NCI-H128 (cell line): ENCODE results near the gene ZDHHC1.

ENCODE experiments used
- DNase-seq: peaks from one replicate; lab custom pipeline; 2025; ENCODE audit not compliant: unreplicated experiment; lab: John Stamatoyannopoulos, UW

The ZDHHC1 gene, protein sequence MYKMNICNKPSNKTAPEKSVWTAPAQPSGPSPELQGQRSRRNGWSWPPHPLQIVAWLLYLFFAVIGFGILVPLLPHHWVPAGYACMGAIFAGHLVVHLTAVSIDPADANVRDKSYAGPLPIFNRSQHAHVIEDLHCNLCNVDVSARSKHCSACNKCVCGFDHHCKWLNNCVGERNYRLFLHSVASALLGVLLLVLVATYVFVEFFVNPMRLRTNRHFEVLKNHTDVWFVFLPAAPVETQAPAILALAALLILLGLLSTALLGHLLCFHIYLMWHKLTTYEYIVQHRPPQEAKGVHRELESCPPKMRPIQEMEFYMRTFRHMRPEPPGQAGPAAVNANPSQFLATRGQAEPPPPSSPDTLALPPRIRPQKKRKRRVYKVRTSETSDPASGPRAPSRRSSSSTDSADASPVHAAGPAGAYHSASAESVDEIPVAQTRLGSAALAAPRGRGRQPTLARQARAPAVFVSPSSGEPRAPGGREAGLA

GRCh38 chr16:67415872-67416793 is at the start of gene ZDHHC1:
Gene ZDHHC1 (minus strand): TSS chr16:67416477. CDS start chr16:67407775, 8,702 bp downstream.
- peak; percentile 29 for DNase-seq

DNA sequence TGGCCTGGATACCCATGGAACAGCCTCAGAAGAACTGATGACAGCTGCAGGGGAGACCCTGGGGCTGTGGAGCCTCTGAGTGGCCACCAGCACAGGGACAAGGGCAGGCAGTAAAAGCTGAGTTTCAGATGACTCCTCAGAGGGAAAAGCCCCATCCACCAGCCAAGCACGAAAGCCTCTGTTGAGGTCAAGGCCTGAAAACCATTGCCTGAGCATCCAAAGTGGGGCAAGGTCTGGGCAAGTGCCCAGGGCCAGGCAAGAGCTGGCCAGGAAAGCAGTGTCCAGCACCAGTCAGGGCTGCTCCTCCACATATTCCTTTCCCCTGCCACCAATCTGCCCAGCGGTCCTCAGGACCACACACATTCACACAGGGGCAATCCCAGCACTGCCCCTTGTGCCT is 48.3 kb upstream of the ZDHHC1 start:
- DNase-seq: no peak

- no peak for DNase-seq
Measured at GRCh38 chr16:67463691-67464090, 47.4 kb upstream of the ZDHHC1 start.

- no peak for DNase-seq
Measured at GRCh38 chr16:67463059-67463458, 46.8 kb upstream of the ZDHHC1 start.

GRCh38 chr16:67462279-67462655 is 46.0 kb upstream of the ZDHHC1 start:
- no peak for DNase-seq

- DNase-seq: no peak
Measured at GRCh38 chr16:67461600-67462278, 45.5 kb upstream of the ZDHHC1 start.

DNA sequence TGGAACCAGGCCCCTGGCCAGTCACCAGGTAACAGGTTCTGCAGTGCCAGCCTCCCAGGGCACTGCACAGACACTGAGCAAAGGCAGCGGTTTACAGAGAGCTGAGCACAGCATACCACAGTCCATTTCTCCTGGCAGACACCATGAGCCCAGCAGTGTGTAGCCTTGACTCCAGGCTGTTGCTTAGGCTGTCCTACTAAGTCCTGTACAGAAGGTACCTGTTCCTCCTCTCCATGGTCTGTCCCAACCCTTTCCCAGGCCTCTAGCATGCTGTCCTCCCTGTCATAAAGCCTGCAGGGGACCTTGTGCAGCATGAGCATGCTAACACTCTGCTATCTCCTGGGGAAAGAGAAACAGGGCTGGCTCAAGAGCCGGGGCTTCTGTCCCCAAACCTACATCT is 44.7 kb upstream of the ZDHHC1 start:
- no peak for DNase-seq

DNA sequence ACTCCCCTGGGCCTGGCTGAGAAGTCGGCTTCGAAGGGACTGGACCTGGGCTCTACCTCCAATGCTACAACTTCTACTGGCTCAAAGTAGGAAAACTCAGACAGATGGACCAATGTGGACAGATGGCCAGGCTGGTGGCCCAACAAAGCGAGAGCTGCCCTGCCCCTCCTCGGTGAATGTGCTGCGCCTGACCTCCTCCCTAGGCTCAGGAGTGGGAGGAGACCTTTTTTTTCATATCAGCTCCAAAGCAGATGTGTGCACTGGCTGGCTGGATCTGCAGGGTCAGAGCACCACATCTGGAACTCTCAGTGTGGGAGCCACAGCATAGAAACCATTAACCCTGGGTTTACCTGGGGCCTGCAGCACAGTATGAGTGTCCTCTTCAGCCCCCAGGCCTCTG is 43.9 kb upstream of the ZDHHC1 start:
- DNase-seq: no peak

- DNase-seq: no peak
Measured at GRCh38 chr16:67459861-67460150, 43.5 kb upstream of the ZDHHC1 start.

GRCh38 chr16:67459066-67459860 is 43.0 kb upstream of the ZDHHC1 start:
- no peak for DNase-seq

DNA sequence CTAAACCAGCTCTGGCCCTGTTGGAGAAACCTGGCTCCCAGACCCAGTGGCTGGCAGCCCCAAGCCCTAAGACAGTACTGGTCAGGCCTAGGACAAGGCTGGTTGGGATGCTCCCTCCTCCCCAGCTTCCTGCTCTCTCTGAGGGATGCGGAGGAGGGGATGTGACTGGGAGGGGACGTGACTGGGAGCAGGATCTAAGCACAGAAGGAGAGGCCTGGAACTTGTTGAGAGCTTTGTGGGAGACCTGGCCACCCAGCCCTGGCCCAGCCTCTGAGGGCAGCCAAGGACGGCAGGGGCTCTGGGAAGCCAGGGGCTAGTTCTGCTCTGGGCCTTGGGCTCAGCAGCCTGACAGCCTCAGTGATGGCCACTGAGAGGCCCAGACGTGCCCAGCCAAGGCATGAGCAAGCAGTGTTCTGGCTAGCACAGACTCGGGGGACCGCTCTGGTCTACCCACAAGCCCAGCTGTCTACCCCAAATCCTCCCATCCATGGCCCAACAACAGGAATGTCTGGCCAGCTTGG is 41.9 kb upstream of the ZDHHC1 start:
- DNase-seq: no peak

GRCh38 chr16:67457611-67458010 is 41.3 kb upstream of the ZDHHC1 start:
- no peak for DNase-seq

GRCh38 chr16:67456391-67457081 is 40.3 kb upstream of the ZDHHC1 start:
- DNase-seq: no peak

GRCh38 chr16:67454852-67455251 is 38.6 kb upstream of the ZDHHC1 start:
- no peak for DNase-seq

DNA sequence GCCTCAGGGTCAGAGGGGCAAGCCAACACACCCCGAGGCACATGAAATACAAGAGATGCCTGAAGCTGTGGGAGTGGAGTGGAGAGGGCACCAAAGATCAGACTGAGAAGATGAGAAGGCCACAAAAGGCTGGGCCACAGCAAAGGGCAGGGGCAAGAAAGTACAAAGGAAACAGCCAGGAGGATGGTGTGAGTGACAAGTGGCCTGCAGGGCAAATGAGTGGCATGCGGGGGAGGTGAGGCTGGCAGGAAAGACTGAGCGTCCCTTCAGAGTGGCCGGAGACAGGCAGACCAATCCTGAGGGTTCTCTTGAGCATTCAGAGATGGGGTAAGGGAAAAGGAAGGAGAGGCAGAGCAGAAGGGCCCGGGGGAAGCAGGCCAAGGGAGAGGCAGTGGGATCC is 37.8 kb upstream of the ZDHHC1 start:
- no peak for DNase-seq

DNA sequence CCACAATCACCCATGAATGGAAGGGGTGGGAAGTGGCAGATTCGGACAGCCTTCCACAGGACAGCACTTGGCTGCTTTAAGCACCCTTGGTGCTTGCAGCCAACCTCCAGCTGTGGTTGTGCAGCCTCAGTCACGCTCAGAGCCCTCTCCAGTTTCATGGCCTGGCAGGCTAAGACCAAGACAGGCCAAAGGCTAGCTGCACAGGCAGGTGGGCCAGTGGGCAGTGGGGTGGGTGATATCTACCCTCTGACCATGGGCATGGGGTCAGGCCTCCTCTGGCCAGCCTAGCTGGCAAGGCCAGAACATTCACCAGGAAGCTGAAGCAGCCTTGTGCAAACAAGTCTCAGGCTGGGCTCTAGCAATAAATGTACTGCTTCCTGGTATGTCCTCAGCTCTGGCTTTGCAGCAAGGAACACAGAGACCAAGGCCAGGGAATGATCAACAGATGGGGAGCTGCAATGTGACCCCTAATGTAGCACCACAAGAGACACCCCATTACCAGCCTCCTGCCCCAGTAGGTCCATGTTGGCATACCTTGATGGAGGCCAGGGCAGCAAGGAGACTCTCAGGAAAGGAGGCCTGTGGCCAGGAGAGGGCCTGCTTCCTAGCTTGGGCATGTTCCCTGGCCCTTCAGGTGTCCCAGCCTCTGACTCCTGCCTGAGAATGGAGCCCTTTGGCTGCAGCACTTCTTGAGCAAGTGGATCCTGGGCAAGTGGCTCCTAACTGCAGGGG is 35.6 kb upstream of the ZDHHC1 start:
- no peak for DNase-seq

- no peak for DNase-seq
Measured at GRCh38 chr16:67451061-67451703, 34.9 kb upstream of the ZDHHC1 start.

DNA sequence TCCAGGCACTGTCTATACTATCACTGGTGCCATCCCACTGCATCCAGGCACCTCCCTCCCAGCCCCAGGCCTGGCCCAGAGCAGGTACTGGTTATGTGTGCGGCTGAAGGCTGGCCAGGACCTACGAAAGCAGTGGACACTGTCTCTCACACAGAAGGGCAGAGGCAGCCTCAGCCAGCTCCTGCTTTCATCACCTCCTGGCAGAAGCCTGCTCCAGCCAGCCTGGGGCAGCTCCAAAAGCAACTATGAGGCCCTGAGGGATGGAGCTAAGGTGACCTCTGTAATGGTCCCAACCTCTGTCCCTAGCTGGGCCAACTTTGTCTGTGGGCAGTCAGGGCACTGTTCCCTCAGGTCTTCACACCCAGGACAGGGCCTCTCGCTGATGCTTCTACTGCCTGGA is 33.5 kb upstream of the ZDHHC1 start:
- DNase-seq: no peak

- DNase-seq: no peak
Measured at GRCh38 chr16:67449336-67449735, 33.1 kb upstream of the ZDHHC1 start.
